HepG2 (cell line): ENCODE results near the gene MAN2B2. TPM values are rescaled to one million over a fixed set of nuclear protein-coding genes. Genes with fewer than 3 reads are reported as not detected.
"Not testable (repeated sequence)": the region's sequence is repeated elsewhere in the genome, so short reads cannot be mapped to it uniquely, and the experiment has no call there.

Source experiments
- ATAC-seq: fragments of 200-7000 bp; cut with Tn5 transposase; 3 replicates; pipeline ENCODE4 v1.9.1; 2020; ENCODE audit warnings: mild to moderate bottlenecking, moderate library complexity
- BruUV-seq: library from RNA; stranded (reverse); fragments of 400-500 nt; replicated peaks from 2 replicates; lab custom pipeline; 2021; lab: Mats Ljungman, UMichigan
- CTCF ChIA-PET: fragments of 300-600 bp; formaldehyde crosslinking; extraction: SDS; loops from one replicate; lab custom pipeline; 2021; ENCODE audit warnings: low total read pairs, inconsistent platforms, low intra/inter-chr PET ratio; lab: Yijun Ruan, JAX
- POLR2A ChIA-PET: fragments of 350-600 bp; sonication (Branson Sonifier 250); formaldehyde crosslinking; loops from one replicate; lab custom pipeline; 2020; ENCODE audit warnings: antibody characterized with exemption, inconsistent platforms; lab: Yijun Ruan, JAX
- DNase-seq: peaks from one replicate; pipeline ENCODE4 v3.0.0-alpha.2; 2015; ENCODE audit warnings: low spot score
- FAIRE-seq: peaks from 3 replicates; lab custom pipeline; 2011; peaks lifted over from hg19 to GRCh38; lab: Jason Lieb, UNC
- H2AFZ ChIP-seq: one replicate; pipeline ENCODE4 v1.6.1; 2011; ENCODE audit warnings: low read length, inconsistent platforms
- H3K27ac ChIP-seq: fragments of 300-600 bp; 3 replicates; pipeline ENCODE4 v1.8.0; 2011; ENCODE audit warnings: mixed run types, mild to moderate bottlenecking, mixed read lengths, low read length, inconsistent platforms; ENCODE audit not compliant: insufficient read depth; ENCODE audit errors: extremely low read length
- H3K27me3 ChIP-seq, 2 experiments: fragments of 200-600 bp in 1 of 2; 2 replicates in 1 of 2; 3 replicates in 1 of 2; pipeline versions ENCODE4 v1.6.0 to v1.8.0; 2011; ENCODE audit warnings: low read length in 2 of 2, mild to moderate bottlenecking in 2 of 2, moderate library complexity in 2 of 2, inconsistent platforms in 1 of 2; ENCODE audit not compliant: insufficient read depth in 2 of 2, control insufficient read depth in 1 of 2
- H3K36me3 ChIP-seq, 2 experiments: fragments of 200-600 bp in 1 of 2; replicated peaks in 1 of 2; 2 replicates in 1 of 2; 3 replicates in 1 of 2; pipeline versions ENCODE4 v1.5.1 to v1.8.0; 2011; ENCODE audit warnings: low read length in 2 of 2, inconsistent platforms in 1 of 2; ENCODE audit not compliant: insufficient read depth in 2 of 2, control insufficient read depth in 1 of 2
- H3K4me1 ChIP-seq: 2 replicates; pipeline ENCODE4 v1.5.1; 2012; ENCODE audit warnings: low read length, inconsistent platforms; ENCODE audit not compliant: insufficient read depth
- H3K4me2 ChIP-seq: 2 replicates; pipeline ENCODE4 v1.6.0; 2011; ENCODE audit warnings: low read depth, low read length, inconsistent platforms
- H3K4me3 ChIP-seq, 3 experiments: fragments of 200-600 bp in 1 of 3; sonication (generic), shearing (Covaris generic) in 1 of 3; replicated peaks in 1 of 3; 2 replicates each; pipeline ENCODE4 v1.5.1; 2011 to 2016; ENCODE audit warnings: low read length in 3 of 3, inconsistent platforms in 2 of 3, low read depth in 2 of 3, mild to moderate bottlenecking in 2 of 3, control low read depth in 1 of 3, mixed read lengths in 1 of 3; ENCODE audit not compliant: insufficient read depth in 1 of 3
- H3K79me2 ChIP-seq: one replicate; pipeline ENCODE4 v1.6.1; 2011; ENCODE audit warnings: low read length, inconsistent platforms; ENCODE audit not compliant: insufficient read depth
- H3K9ac ChIP-seq: 2 replicates; pipeline ENCODE4 v1.6.0; 2011; ENCODE audit warnings: mild to moderate bottlenecking, low read depth, low read length, inconsistent platforms; ENCODE audit not compliant: insufficient read depth
- H3K9me3 ChIP-seq: 2 replicates; pipeline ENCODE4 v1.5.1; 2012; ENCODE audit warnings: mild to moderate bottlenecking, low read length
- H4K20me1 ChIP-seq: 2 replicates; pipeline ENCODE4 v1.6.0; 2011; ENCODE audit warnings: inconsistent platforms, mild to moderate bottlenecking, low read length, moderate library complexity; ENCODE audit not compliant: insufficient read depth
- HNF4A ChIP-seq: sonication (generic); formaldehyde crosslinking; IDR thresholded peaks from 2 replicates; pipeline ENCODE4 v1.4.0; 2020; ENCODE audit warnings: missing genetic modification reagents
- HOXA3 ChIP-seq: sonication (generic); formaldehyde crosslinking; IDR thresholded peaks from 2 replicates; pipeline ENCODE4 v1.5.0; 2020; ENCODE audit warnings: missing genetic modification reagents
- MTA1 ChIP-seq: sonication (generic); formaldehyde crosslinking; IDR thresholded peaks from 2 replicates; pipeline ENCODE4 v1.4.0; 2020; ENCODE audit warnings: missing genetic modification reagents, mild to moderate bottlenecking, borderline replicate concordance
- NR2F6 ChIP-seq, 2 experiments: IDR thresholded peaks; 2 replicates each; pipeline ENCODE4 v1.6.1; 2016; ENCODE audit warnings: antibody characterized with exemption in 1 of 2, mild to moderate bottlenecking in 1 of 2
- ZBTB38 ChIP-seq: sonication (generic); formaldehyde crosslinking; IDR thresholded peaks from 2 replicates; pipeline ENCODE4 v1.5.1; 2020; ENCODE audit warnings: mild to moderate bottlenecking, missing genetic modification reagents
- ZNF34 ChIP-seq: sonication (generic); formaldehyde crosslinking; IDR thresholded peaks from 2 replicates; pipeline ENCODE4 v1.4.0; 2020; ENCODE audit warnings: mild to moderate bottlenecking, missing genetic modification reagents, borderline replicate concordance
- ZNF780A ChIP-seq: sonication (generic); formaldehyde crosslinking; IDR thresholded peaks from 2 replicates; pipeline ENCODE4 v1.8.0; 2022; ENCODE audit warnings: mild to moderate bottlenecking, missing genetic modification reagents, moderate library complexity
- WGBS: methylation state at CpG from one replicate; pipeline ENCODE4 v1.1.6; 2017; ENCODE audit warnings: low lambda C conversion rate; 5-methylcytosine and 5-hydroxymethylcytosine counted together
- in situ Hi-C: cut with HindIII; loops from 2 replicates; pipeline ENCODE4 v1.10.0; 2017; ENCODE audit warnings: low pct_unique_long_range_greater_than_20kb; ENCODE audit not compliant: extremely low pct_ligation_motif_present
- intact Hi-C: fragments of 100-400 bp; cut with micrococcal nuclease; formaldehyde crosslinking; loops from one replicate; pipeline ENCODE4 v1.10.0; 2022; ENCODE audit not compliant: unreplicated experiment
- polyA plus RNA-seq, 8 experiments: library from polyadenylated mRNA; depleted of rRNA in 3 of 8; stranded (reverse) in 7 of 8; unstranded in 1 of 8; fragments of >200 nt; fragmentation: Illumina TruSeq in 4 of 8; extraction: Trizol in 4 of 8; gene quantifications; 2 replicates each; pipeline versions ENCODE4 v1.2.1 to v1.2.3, GENCODE V29; 2011 to 2016; ENCODE audit warnings: low read depth in 4 of 8, missing spikeins in 1 of 8, mixed read lengths in 1 of 8; ENCODE audit not compliant: insufficient read depth in 1 of 8
- total RNA-seq, 5 experiments: library from RNA; depleted of rRNA; stranded (reverse); fragments of >200 nt; fragmentation: Illumina TruSeq; extraction: Trizol; gene quantifications; 2 replicates each; pipeline ENCODE4 v1.2.3, GENCODE V29; 2016; ENCODE audit warnings: low read depth in 1 of 5

The MAN2B2 gene
- total and polyA plus RNA-seq, 2 of the 13 experiments (the other 11 are each of a cell fraction or from before 2014, with no cell fraction given), result 4.8 to 5.4 TPM

DNA sequence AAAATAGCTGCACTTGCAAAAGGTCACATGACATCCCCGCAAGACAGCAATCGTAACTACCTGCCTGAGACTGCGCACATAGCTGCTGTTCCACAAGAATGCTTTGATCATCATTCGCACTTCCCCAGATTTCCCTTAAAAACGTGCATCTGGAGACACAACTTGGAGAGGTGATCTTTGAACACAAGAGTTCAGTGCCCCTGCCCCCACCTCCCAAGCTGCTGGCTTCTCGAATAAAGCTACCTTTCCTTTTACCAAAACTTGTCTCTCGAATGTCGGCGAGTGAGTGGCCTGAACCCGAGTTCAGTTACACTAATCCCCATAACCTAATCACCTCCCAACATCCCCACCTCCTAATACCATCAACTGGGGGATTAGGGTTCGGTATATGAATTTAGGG, 51.1 kb downstream of the MAN2B2 start:
- Histone ChIP-seq H3K4me2 (0 out of 2 replicates have a peak overlapping the region, but pooled peaks have one; percentile 11), H3K79me2 (no peaks in the 10 kb centered on the region), H3K36me3 (no peaks in the 10 kb centered on the region), H3K9ac (no peak overlapping the region), H3K4me3 (no peak overlapping the region), H4K20me1 (no peaks in the 10 kb centered on the region), H3K27ac (no peak overlapping the region), H2AFZ (no peak overlapping the region), H3K4me1 (peaks cover 27% of the 10 kb centered on the region), H3K9me3 (no peaks in the 10 kb centered on the region), H3K27me3 (no peaks in the 10 kb centered on the region)
- intact Hi-C loops, result loop anchor here (10.0 kb wide), 1 partner anchor 59 kb away; no protein-coding TSS in a partner anchor
- TF ChIP-seq NR2F6 (IDR thresholded peaks at IDR 0.05), result 0 out of 2 replicates have a peak, but pooled peaks have one; percentile 13
- no peak for TF ChIP-seq NR2F6 (CRISPR knock-in tag; IDR thresholded peaks at IDR 0.05)
- 0 out of 2 replicates have a peak, but pooled peaks have one; percentile 22 for TF ChIP-seq HOXA3
- peak; percentile 22; the same call in 1 of the 2 replicates for TF ChIP-seq HNF4A
- TF ChIP-seq ZBTB38, result peak; percentile 11; the same call in 1 of the 2 replicates
- no peak for TF ChIP-seq ZNF34 (CRISPR knock-in tag)
- 68% methylated on average over 11 of the region's 11 CpGs for WGBS
- BruUV-seq, result no TSS peak
- DNase-seq, result no peak
- ChIA-PET POLR2A (no interaction called here), CTCF (no interaction called here)
- FAIRE-seq, result no peak
- in situ Hi-C loops, result no loop called here
- ATAC-seq, result no peak

DNA sequence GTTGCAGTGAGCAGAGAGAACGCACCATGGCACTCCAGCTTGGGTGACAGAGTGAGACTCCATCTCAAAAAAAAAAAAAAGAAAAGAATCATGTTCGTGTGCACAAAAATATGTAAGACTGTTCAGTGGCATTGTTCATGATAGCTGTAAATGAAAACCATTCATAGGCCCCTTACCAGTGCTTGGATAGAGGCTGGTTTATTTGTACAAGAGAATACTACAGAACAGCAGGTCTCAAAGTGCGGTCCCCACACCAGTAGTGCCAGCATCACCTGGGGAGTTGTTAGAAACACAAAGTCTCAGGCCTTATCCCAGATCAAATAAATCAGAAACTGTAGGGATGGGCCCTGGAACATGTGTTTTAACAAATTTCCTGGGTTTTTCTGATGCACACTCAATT, 52.8 kb downstream of the MAN2B2 start:
- TF ChIP-seq ZNF780A, result no peak
- no peak for TF ChIP-seq MTA1 (CRISPR knock-in tag)
- TF ChIP-seq, all 625 proteins: peak for 0
- intact Hi-C loops, result loop anchor here (10.0 kb wide), 1 partner anchor 57 kb away; no protein-coding TSS in a partner anchor
- no peak overlapping the region for H3K27ac ChIP-seq
- CTCF ChIA-PET, result no interaction called here
- no peaks in the 10 kb centered on the region for H3K27me3 ChIP-seq
- DNase-seq, result peak; percentile 61
- no peak overlapping the region for H2AFZ ChIP-seq
- no peak for FAIRE-seq
- H3K4me1 ChIP-seq, result peaks cover 34% of the 10 kb centered on the region
- H3K79me2 ChIP-seq, result no peaks in the 10 kb centered on the region
- H3K9ac ChIP-seq, result no peak overlapping the region
- H3K36me3 ChIP-seq, result no peaks in the 10 kb centered on the region
- H4K20me1 ChIP-seq, result no peaks in the 10 kb centered on the region
- no peak overlapping the region for H3K4me2 ChIP-seq
- in situ Hi-C loops, result no loop called here
- 20% methylated on average over 3 of the region's 3 CpGs for WGBS
- no peaks in the 10 kb centered on the region for H3K9me3 ChIP-seq
- BruUV-seq, result no TSS peak
- POLR2A ChIA-PET, result no interaction called here
- ATAC-seq, result peak; percentile 93
- no peak overlapping the region for H3K4me3 ChIP-seq

DNA sequence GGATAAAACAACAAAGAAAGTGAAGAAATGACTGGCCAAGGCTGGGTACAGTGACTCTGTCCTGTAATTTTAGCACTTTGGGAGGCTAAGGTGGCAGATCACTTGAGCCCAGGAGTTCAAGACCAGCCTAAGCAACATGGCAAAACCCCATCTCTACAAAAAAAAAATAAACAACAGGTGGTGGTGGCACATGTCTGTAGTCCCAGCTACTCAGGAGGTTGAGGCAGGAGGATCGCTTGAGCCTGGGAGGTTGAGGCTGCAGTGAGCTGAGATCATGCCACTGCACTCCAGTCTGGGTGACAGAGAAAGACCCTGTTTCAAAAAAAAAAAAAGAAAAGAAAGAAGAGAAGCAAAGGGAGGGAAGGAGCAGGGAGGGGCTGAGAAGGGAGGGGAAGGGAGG, 53.5 kb downstream of the MAN2B2 start:
- H3K9me3 ChIP-seq, H3K27me3 ChIP-seq, in situ Hi-C loops, H3K9ac ChIP-seq, H3K79me2 ChIP-seq, FAIRE-seq, H3K36me3 ChIP-seq, H3K4me3 ChIP-seq, H4K20me1 ChIP-seq, H3K4me2 ChIP-seq, CTCF ChIA-PET, H3K27ac ChIP-seq, POLR2A ChIA-PET, H2AFZ ChIP-seq, BruUV-seq, ATAC-seq, DNase-seq: not testable (repeated sequence)
- intact Hi-C loops, result loop anchor here (10.0 kb wide), 1 partner anchor 56 kb away; no protein-coding TSS in a partner anchor
- WGBS, result 96% methylated on average over 1 of the region's 1 CpG
- H3K4me1 ChIP-seq, result peaks cover 41% of the 10 kb centered on the region
